OCI-LY3 (cell line): ENCODE results near the gene PBX3.

Experiments used
- H2AFZ ChIP-seq: fragments of 200-600, 300-600 bp; shearing (Covaris generic); 2 replicates; pipeline ENCODE4 v1.6.0; 2014; ENCODE audit warnings: antibody characterized with exemption, low read depth, low read length
- H3K27ac ChIP-seq: fragments of 200-600, 300-600 bp; sonication (generic); 2 replicates; pipeline ENCODE4 v1.5.1; 2014; ENCODE audit warnings: mild to moderate bottlenecking, low read length, moderate library complexity, mixed read lengths
- H3K27me3 ChIP-seq: fragments of 200-600, 300-600 bp; sonication (generic); 2 replicates; pipeline ENCODE4 v1.6.1; 2014; ENCODE audit warnings: low read depth, low read length, mixed read lengths
- H3K36me3 ChIP-seq: fragments of 200-600, 300-600 bp; sonication (generic); replicated peaks from 2 replicates; pipeline ENCODE3; 2014; ENCODE audit warnings: low read depth, low read length, mixed read lengths
- H3K4me1 ChIP-seq: fragments of 300-600, 200-600 bp; sonication (generic); 2 replicates; pipeline ENCODE4 v1.6.1; 2014; ENCODE audit warnings: low read length, mixed read lengths
- H3K4me2 ChIP-seq: fragments of 200-600, 300-600 bp; sonication (generic); 2 replicates; pipeline ENCODE4 v1.6.1; 2014; ENCODE audit warnings: low read length, mixed read lengths
- H3K4me3 ChIP-seq: fragments of 300-600, 200-600 bp; sonication (generic); 2 replicates; pipeline ENCODE4 v1.5.1; 2014; ENCODE audit warnings: antibody characterized with exemption, mild to moderate bottlenecking, low read length, moderate library complexity
- H3K79me2 ChIP-seq: fragments of 300-600, 200-600 bp; shearing (Covaris generic); 2 replicates; pipeline ENCODE4 v1.6.1; 2014; ENCODE audit warnings: mild to moderate bottlenecking, low read length, mixed read lengths
- H3K9ac ChIP-seq: fragments of 300-600, 200-600 bp; shearing (Covaris generic); 2 replicates; pipeline ENCODE4 v1.6.0; 2014; ENCODE audit warnings: mild to moderate bottlenecking, low read length, moderate library complexity
- H3K9me3 ChIP-seq: fragments of 200-600, 300-600 bp; shearing (Covaris generic); 2 replicates; pipeline ENCODE4 v1.6.1; 2014; ENCODE audit warnings: low read length, mixed read lengths; ENCODE audit not compliant: insufficient read depth
- H4K20me1 ChIP-seq: fragments of 200-600, 300-600 bp; sonication (generic); 2 replicates; pipeline ENCODE4 v1.6.1; 2016; ENCODE audit warnings: low read length, mixed read lengths; ENCODE audit not compliant: insufficient read depth
- EZH2phosphoT487 ChIP-seq: fragments of 200-600 bp; shearing (Covaris generic); IDR thresholded peaks from 2 replicates; pipeline ENCODE4 v1.6.1; 2018; ENCODE audit warnings: antibody characterized with exemption, mixed run types, low read depth
- TF ChIP-seq, protein P1 (sequence below): fragments of 200-600, 300-600 bp; sonication (generic); IDR thresholded peaks from 2 replicates; pipeline ENCODE4 v1.5.1; 2014; ENCODE audit warnings: antibody characterized with exemption, low read length, low read depth

The PBX3 gene

GRCh38 chr9:125831616-125832015, 84.4 kb downstream of the PBX3 start:
- H3K27ac ChIP-seq = no peak overlapping the region
- H3K79me2 ChIP-seq = no peaks in the 10 kb centered on the region
- no peak overlapping the region for H3K4me3 ChIP-seq
- TF ChIP-seq, protein P1, sequence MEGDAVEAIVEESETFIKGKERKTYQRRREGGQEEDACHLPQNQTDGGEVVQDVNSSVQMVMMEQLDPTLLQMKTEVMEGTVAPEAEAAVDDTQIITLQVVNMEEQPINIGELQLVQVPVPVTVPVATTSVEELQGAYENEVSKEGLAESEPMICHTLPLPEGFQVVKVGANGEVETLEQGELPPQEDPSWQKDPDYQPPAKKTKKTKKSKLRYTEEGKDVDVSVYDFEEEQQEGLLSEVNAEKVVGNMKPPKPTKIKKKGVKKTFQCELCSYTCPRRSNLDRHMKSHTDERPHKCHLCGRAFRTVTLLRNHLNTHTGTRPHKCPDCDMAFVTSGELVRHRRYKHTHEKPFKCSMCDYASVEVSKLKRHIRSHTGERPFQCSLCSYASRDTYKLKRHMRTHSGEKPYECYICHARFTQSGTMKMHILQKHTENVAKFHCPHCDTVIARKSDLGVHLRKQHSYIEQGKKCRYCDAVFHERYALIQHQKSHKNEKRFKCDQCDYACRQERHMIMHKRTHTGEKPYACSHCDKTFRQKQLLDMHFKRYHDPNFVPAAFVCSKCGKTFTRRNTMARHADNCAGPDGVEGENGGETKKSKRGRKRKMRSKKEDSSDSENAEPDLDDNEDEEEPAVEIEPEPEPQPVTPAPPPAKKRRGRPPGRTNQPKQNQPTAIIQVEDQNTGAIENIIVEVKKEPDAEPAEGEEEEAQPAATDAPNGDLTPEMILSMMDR = no peak
- no peak for TF ChIP-seq EZH2phosphoT487
- H3K9me3 ChIP-seq = no peaks in the 10 kb centered on the region
- no peaks in the 10 kb centered on the region for H3K27me3 ChIP-seq
- H4K20me1 ChIP-seq = no peaks in the 10 kb centered on the region
- no peak overlapping the region for H3K4me2 ChIP-seq
- no peak overlapping the region for H2AFZ ChIP-seq
- no peaks in the 10 kb centered on the region for H3K36me3 ChIP-seq
- no peak overlapping the region for H3K9ac ChIP-seq
- H3K4me1 ChIP-seq = peaks cover 8% of the 10 kb centered on the region

- H3K9ac ChIP-seq = no peak overlapping the region
- no peaks in the 10 kb centered on the region for H3K27me3 ChIP-seq
- no peak overlapping the region for H3K4me3 ChIP-seq
- H3K4me2 ChIP-seq = no peak overlapping the region
- no peak for TF ChIP-seq EZH2phosphoT487
- TF ChIP-seq, protein P1 = no peak
- no peak overlapping the region for H2AFZ ChIP-seq
- no peaks in the 10 kb centered on the region for H3K4me1 ChIP-seq
- H3K27ac ChIP-seq = no peak overlapping the region
- H4K20me1 ChIP-seq = no peaks in the 10 kb centered on the region
- no peaks in the 10 kb centered on the region for H3K9me3 ChIP-seq
- no peaks in the 10 kb centered on the region for H3K79me2 ChIP-seq
- no peaks in the 10 kb centered on the region for H3K36me3 ChIP-seq
Measured at GRCh38 chr9:125835655-125836054, 88.5 kb downstream of the PBX3 start.

GRCh38 chr9:125839317-125839716, 92.1 kb downstream of the PBX3 start:
- Histone ChIP-seq H3K27ac (no peak overlapping the region), H2AFZ (no peak overlapping the region), H3K79me2 (no peaks in the 10 kb centered on the region), H3K4me3 (no peak overlapping the region), H3K36me3 (no peaks in the 10 kb centered on the region), H3K4me2 (no peak overlapping the region), H3K9me3 (no peaks in the 10 kb centered on the region), H3K4me1 (no peaks in the 10 kb centered on the region), H4K20me1 (no peaks in the 10 kb centered on the region), H3K9ac (no peak overlapping the region), H3K27me3 (no peaks in the 10 kb centered on the region)
- TF ChIP-seq, protein P1 = no peak
- no peak for TF ChIP-seq EZH2phosphoT487

GRCh38 chr9:125841444-125841843, 94.3 kb downstream of the PBX3 start:
- Histone ChIP-seq H3K4me2 (no peak overlapping the region), H3K4me3 (no peak overlapping the region), H3K27ac (no peak overlapping the region), H4K20me1 (no peaks in the 10 kb centered on the region), H2AFZ (no peak overlapping the region), H3K27me3 (no peaks in the 10 kb centered on the region), H3K4me1 (no peaks in the 10 kb centered on the region), H3K9me3 (no peaks in the 10 kb centered on the region), H3K79me2 (no peaks in the 10 kb centered on the region), H3K9ac (no peak overlapping the region), H3K36me3 (no peaks in the 10 kb centered on the region)
- TF ChIP-seq EZH2phosphoT487 = no peak
- TF ChIP-seq, protein P1 = no peak
